GM03348 (cell line): ENCODE measurements around the gene PTPN5.

Experiments
- DNase-seq: peaks from one replicate; pipeline ENCODE4 v3.0.0; 2012; ENCODE audit warnings: low spot score

The PTPN5 gene

GRCh38 chr11:18773104-18773503 lies 18.5 kb downstream of the PTPN5 start:
- DNase-seq, result no peak

- DNase-seq, result peak; percentile 21
Observed at GRCh38 chr11:18772211-18772610, 19.4 kb downstream of the PTPN5 start.

GRCh38 chr11:18771266-18772035 lies 20.1 kb downstream of the PTPN5 start:
- no peak for DNase-seq

- no peak for DNase-seq
Observed at GRCh38 chr11:18770479-18771125, 21.0 kb downstream of the PTPN5 start.

GRCh38 chr11:18769802-18770456 lies 21.7 kb downstream of the PTPN5 start:
- DNase-seq, result no peak

GRCh38 chr11:18768978-18769377 lies 22.6 kb downstream of the PTPN5 start:
- DNase-seq, result no peak

GRCh38 chr11:18768472-18768901 lies 23.1 kb downstream of the PTPN5 start:
- DNase-seq, result no peak

GRCh38 chr11:18766015-18766414 lies 25.6 kb downstream of the PTPN5 start:
- DNase-seq, result no peak

- no peak for DNase-seq
Observed at GRCh38 chr11:18765554-18765953, 26.0 kb downstream of the PTPN5 start.

- DNase-seq, result no peak
Observed at GRCh38 chr11:18761741-18762140, 29.9 kb downstream of the PTPN5 start.

GRCh38 chr11:18761144-18761543 lies 30.5 kb downstream of the PTPN5 start:
- DNase-seq, result no peak

GRCh38 chr11:18757811-18758210 lies 33.8 kb downstream of the PTPN5 start:
- DNase-seq, result no peak

GRCh38 chr11:18756889-18757288 lies 34.7 kb downstream of the PTPN5 start:
- DNase-seq, result no peak

GRCh38 chr11:18754308-18754707 lies 37.3 kb downstream of the PTPN5 start:
- DNase-seq, result no peak

GRCh38 chr11:18752502-18752901 lies 39.1 kb downstream of the PTPN5 start:
- DNase-seq, result no peak

GRCh38 chr11:18750944-18751343 lies 40.7 kb downstream of the PTPN5 start:
- DNase-seq, result no peak

GRCh38 chr11:18749681-18750319 lies 41.8 kb downstream of the PTPN5 start:
- peak; percentile 78 for DNase-seq

- no peak for DNase-seq
Observed at GRCh38 chr11:18748766-18749365, 42.7 kb downstream of the PTPN5 start.

- no peak for DNase-seq
Observed at GRCh38 chr11:18745251-18745650, 46.3 kb downstream of the PTPN5 start.

GRCh38 chr11:18743900-18744514 lies 47.6 kb downstream of the PTPN5 start:
- no peak for DNase-seq

GRCh38 chr11:18743365-18743764 lies 48.2 kb downstream of the PTPN5 start:
- DNase-seq, result no peak

- no peak for DNase-seq
Observed at GRCh38 chr11:18741783-18742182, 49.8 kb downstream of the PTPN5 start.
